D721Med (cell line): ENCODE measurements around the gene TMED8.

Experiments used
- DNase-seq: peaks from one replicate; pipeline ENCODE4 v3.0.0; 2011; ENCODE audit warnings: low spot score; ENCODE audit not compliant: insufficient read length
- FAIRE-seq: peaks from 2 replicates; lab custom pipeline; 2011; peaks lifted over from hg19 to GRCh38; lab: Jason Lieb, UNC
- CTCF ChIP-seq: IDR thresholded peaks from 2 replicates; pipeline ENCODE4 v1.5.1; 2012; ENCODE audit warnings: mild to moderate bottlenecking, control low read depth; ENCODE audit not compliant: insufficient read depth; ENCODE audit errors: missing control alignments

TMED8 gene

GRCh38 chr14:77378701-77379100 lies 1.8 kb upstream of the TMED8 start:
- DNase-seq, result no peak
- no peak for FAIRE-seq
- TF ChIP-seq CTCF, result no peak

- TF ChIP-seq CTCF, result no peak
- DNase-seq (no peak), FAIRE-seq (no peak)
Observed at GRCh38 chr14:77377502-77377844, 579 bp upstream of the TMED8 start.

- no peak for FAIRE-seq
- DNase-seq, result peak; percentile 17
- TF ChIP-seq CTCF, result no peak
Observed at GRCh38 chr14:77375973-77376770, 722 bp downstream of the TMED8 start.

- no peak for DNase-seq
- no peak for TF ChIP-seq CTCF
- peak; percentile 56 for FAIRE-seq
Observed at GRCh38 chr14:77375164-77375950, 1.5 kb downstream of the TMED8 start.

- no peak for DNase-seq
Observed at GRCh38 chr14:77372304-77372841, 4.5 kb downstream of the TMED8 start.

GRCh38 chr14:77369285-77369684 lies 7.6 kb downstream of the TMED8 start:
- no peak for TF ChIP-seq CTCF
- FAIRE-seq (no peak), DNase-seq (no peak)

More at GRCh38 chr14:77372304-77372841, 4.5 kb downstream of the TMED8 start:
- TF ChIP-seq CTCF, result no peak
- no peak for FAIRE-seq

- no peak for TF ChIP-seq CTCF
- no peak for DNase-seq
- FAIRE-seq, result no peak
Observed at GRCh38 chr14:77364146-77364545, 12.7 kb downstream of the TMED8 start.
